Kidney epithelial cell (primary cell): ENCODE data around the gene COL5A2. TPM values are rescaled to one million over a fixed set of nuclear protein-coding genes. Genes with fewer than 3 reads are reported as not detected.

Experiments
- DNase-seq: peaks from one replicate; pipeline ENCODE4 v3.0.0-alpha.2; 2010; ENCODE audit warnings: low read depth
- H3K27me3 ChIP-seq: 2 replicates; pipeline ENCODE4 v1.6.0; 2011; ENCODE audit warnings: low read length; ENCODE audit not compliant: control insufficient read depth, insufficient read depth
- H3K36me3 ChIP-seq: 2 replicates; pipeline ENCODE4 v1.5.1; 2011; ENCODE audit warnings: low read length; ENCODE audit not compliant: control insufficient read depth, insufficient read depth
- H3K4me3 ChIP-seq: 2 replicates; pipeline ENCODE4 v1.5.1; 2011; ENCODE audit warnings: low read depth, mild to moderate bottlenecking, control low read depth, low read length
- total RNA-seq: library from RNA; depleted of rRNA; stranded (reverse); fragments of >200 nt; gene quantifications from 2 replicates; pipeline ENCODE4 v1.2.3, GENCODE V29; 2015
- TF ChIP-seq, protein P1 (sequence below): IDR thresholded peaks from 2 replicates; pipeline ENCODE4 v1.5.1; 2011; ENCODE audit warnings: mild to moderate bottlenecking, moderate library complexity, low read length, control low read depth, inconsistent platforms; ENCODE audit not compliant: insufficient read depth, poor library complexity, severe bottlenecking

COL5A2 gene
- total RNA-seq, 1 donor from 2014 or later = 27.1 TPM

DNA sequence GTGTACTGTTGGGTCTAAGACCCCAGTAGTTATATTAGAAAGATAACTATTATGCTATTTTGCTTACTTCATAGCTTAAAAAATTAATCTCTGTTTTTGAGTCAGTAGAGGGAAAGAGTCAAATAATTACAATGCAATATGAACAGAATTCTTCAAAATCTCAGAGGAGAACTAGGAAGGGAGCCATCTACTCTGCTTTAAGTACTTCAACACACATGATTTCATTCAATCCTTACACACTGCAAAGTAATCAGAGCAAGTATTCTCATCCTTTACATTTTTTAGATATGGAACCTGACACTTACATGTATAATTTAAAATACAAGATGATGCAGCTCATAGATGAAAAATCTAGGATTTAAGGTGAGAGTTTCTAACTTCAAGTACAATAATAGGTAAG, 27.7 kb downstream of the COL5A2 start:
- H3K36me3 ChIP-seq = no peaks in the 10 kb centered on the region
- H3K4me3 ChIP-seq = no peak overlapping the region
- no peak for DNase-seq
- TF ChIP-seq, protein P1, sequence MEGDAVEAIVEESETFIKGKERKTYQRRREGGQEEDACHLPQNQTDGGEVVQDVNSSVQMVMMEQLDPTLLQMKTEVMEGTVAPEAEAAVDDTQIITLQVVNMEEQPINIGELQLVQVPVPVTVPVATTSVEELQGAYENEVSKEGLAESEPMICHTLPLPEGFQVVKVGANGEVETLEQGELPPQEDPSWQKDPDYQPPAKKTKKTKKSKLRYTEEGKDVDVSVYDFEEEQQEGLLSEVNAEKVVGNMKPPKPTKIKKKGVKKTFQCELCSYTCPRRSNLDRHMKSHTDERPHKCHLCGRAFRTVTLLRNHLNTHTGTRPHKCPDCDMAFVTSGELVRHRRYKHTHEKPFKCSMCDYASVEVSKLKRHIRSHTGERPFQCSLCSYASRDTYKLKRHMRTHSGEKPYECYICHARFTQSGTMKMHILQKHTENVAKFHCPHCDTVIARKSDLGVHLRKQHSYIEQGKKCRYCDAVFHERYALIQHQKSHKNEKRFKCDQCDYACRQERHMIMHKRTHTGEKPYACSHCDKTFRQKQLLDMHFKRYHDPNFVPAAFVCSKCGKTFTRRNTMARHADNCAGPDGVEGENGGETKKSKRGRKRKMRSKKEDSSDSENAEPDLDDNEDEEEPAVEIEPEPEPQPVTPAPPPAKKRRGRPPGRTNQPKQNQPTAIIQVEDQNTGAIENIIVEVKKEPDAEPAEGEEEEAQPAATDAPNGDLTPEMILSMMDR = no peak
- no peaks in the 10 kb centered on the region for H3K27me3 ChIP-seq

DNA sequence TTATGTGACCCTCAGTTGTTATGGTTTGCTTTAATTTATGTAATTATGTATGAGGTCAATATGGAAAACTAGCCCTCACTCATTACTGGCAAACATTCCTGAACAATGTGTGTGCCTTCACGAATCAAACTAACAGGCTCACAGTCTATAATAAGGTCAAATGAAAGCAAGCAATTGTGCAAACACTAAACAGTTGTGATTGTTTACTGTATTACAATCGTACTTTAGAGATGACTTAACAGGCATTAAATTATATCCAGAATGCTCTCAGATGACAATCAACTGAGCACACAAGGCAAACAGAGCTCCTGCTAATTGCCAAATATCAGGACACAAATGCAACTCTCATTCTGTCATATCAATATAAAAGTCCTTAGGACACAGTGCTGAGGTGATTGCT, 29.5 kb downstream of the COL5A2 start:
- DNase-seq = no peak
- H3K36me3 ChIP-seq = no peaks in the 10 kb centered on the region
- H3K27me3 ChIP-seq = no peaks in the 10 kb centered on the region
- TF ChIP-seq, protein P1 = no peak
- H3K4me3 ChIP-seq = no peak overlapping the region

DNA sequence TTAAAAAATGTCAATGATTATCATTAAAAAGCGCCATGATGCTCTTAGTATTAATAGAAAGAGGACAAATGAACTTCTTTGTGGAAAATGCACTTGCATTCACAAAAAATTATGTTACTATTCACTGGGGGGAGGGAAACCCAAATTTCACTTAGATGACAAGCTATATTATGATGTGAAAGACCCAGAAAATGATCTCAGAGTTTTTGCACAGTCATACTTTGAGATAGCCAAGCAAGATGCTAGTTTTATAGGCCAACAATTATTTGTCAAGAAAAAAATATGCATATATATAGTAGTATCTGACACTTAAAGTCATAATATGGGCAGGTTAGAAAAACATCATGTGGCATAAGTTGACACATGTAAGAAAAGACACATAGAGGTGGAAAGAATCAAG, 31.6 kb downstream of the COL5A2 start:
- no peaks in the 10 kb centered on the region for H3K27me3 ChIP-seq
- TF ChIP-seq, protein P1 = no peak
- no peaks in the 10 kb centered on the region for H3K36me3 ChIP-seq
- no peak overlapping the region for H3K4me3 ChIP-seq
- no peak for DNase-seq

DNA sequence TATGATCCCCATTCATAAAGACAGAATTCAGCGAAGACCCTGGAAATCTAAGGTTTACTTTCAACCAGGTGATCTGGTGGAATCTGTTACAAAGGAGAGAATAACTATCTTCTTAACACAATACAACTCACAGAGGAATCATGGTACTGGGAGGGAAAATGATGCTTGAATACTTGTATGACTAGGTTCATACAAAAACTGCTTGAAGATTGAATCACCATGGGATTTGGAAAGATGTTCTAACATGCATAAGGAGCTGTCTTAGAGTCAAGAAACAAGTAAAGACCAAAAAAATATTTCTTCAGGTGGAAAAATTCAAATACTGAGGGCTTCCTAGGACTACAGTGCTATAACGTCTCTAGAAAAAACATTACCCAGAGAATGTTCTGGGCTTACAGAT, 32.2 kb downstream of the COL5A2 start:
- Histone ChIP-seq H3K27me3 (no peaks in the 10 kb centered on the region), H3K36me3 (no peaks in the 10 kb centered on the region), H3K4me3 (no peak overlapping the region)
- TF ChIP-seq, protein P1 = no peak
- DNase-seq = no peak

DNA sequence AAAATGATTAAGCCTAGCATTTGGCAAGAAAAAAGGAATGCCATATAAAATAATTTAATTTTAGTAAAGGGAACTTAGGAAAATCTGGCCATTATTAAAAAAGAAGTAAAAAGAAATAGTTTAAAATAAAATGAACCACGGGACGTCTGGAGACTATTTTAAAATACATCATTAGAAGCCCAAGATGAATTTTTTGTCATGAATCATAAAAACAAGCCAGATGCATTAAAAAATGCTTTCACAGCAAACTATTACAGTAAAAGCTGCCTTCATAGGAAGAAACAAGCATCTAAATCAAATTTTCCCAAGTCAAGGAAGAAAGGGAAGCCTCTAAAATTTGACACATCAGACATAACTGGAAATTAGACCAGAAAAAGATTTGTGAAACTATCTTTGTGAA, 33.0 kb downstream of the COL5A2 start:
- Histone ChIP-seq H3K36me3 (no peaks in the 10 kb centered on the region), H3K27me3 (no peaks in the 10 kb centered on the region), H3K4me3 (no peak overlapping the region)
- DNase-seq = no peak
- TF ChIP-seq, protein P1 = no peak

DNA sequence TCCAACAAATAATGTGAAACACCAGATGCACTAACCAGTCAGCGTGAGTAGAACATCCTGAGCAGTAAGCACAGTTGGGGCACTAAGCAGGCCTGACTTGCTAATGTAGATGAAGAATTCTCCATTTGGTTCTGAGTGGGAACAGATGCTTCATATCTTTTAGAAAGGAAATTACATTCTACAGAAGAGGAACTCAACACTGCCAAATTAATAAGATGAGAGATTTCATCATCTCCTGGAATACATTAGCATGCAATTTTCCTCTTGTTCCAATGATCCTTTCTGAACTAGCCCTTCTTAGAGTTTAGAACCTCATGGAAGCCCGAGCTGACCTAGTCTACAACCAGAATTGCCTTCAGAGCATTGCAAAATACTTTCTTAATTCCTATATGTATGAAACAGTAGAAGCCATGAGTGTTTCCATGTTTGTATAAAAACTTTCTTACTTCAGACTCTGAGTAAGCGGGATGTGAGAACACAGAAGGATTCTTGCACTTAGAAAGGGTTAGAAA, 34.8 kb downstream of the COL5A2 start:
- DNase-seq = no peak
- H3K27me3 ChIP-seq = no peaks in the 10 kb centered on the region
- TF ChIP-seq, protein P1 = no peak
- no peaks in the 10 kb centered on the region for H3K36me3 ChIP-seq
- H3K4me3 ChIP-seq = no peak overlapping the region
